NCI-H2107 (cell line): ENCODE data around the gene PHF21B.
"Not testable (repeated sequence)": the region's sequence is repeated elsewhere in the genome, so short reads cannot be mapped to it uniquely, and the experiment has no call there.

Source experiments
- DNase-seq: peaks from one replicate; lab custom pipeline; 2025; lab: John Stamatoyannopoulos, UW

The PHF21B gene

GRCh38 chr22:44933666-44934453 lies 75.9 kb downstream of the PHF21B start:
- DNase-seq, result no peak

- DNase-seq, result no peak
Measured at GRCh38 chr22:44932493-44932892, 77.3 kb downstream of the PHF21B start.

GRCh38 chr22:44931766-44932165 lies 78.0 kb downstream of the PHF21B start:
- DNase-seq, result no peak

DNA sequence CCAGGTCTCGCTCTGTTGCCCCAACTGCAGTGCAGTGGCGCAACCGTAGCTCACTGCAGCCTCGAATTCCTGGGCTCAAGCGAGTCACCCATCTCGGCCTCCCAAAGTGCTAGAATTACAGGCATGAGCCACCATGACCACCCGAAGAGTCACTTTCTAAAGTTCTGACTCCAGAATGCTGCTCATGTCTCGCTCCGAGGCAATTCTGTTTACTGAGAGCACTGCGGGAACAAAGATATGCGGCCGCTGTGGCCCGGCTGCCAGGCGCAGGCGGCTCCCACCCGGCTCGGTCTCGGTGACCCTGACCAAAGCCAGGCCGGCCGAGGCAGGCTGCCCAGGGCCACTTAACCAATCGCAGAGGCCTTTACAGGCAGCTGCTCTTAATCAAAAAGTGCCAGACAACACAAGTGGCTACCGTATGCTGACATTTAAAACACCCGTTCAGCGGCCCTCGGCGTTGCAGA lies 78.7 kb downstream of the PHF21B start:
- DNase-seq, result no peak

- DNase-seq, result no peak
Measured at GRCh38 chr22:44930711-44931035, 79.1 kb downstream of the PHF21B start.

DNA sequence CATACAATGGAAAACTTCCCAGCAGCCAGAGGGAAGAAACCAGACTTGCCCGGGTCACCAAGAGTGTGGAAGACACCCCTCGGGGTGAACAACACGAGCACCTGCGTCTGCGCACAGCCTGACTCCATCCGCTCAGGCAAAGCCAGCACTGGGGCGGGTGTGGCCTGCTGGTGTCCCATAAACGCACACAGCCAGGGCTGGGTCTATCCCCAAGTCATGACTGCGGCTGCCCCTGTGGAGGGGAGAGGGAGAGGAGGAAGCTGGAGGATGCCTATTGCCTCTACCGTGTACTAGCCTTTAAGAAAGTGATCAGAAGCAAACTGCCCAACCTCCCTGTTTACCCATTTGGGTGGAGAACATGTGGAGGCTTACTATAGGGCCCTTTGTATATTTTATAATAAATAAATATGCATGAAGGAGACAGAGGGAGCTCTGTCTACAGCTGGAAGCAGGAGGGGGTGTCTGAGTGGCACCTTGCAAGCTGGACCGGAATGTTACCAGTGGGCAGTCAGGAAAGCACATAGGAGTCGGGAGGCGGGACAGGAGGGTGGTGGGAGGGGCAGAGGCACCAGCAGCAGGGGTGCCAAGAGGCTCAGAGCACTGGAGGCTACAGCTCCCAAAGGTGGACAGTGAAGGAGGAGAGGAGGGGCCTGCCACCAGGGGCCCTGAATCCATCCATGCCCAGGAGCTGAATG lies 79.6 kb downstream of the PHF21B start:
- DNase-seq, result no peak

- no peak for DNase-seq
Measured at GRCh38 chr22:44929359-44930015, 80.3 kb downstream of the PHF21B start.

DNA sequence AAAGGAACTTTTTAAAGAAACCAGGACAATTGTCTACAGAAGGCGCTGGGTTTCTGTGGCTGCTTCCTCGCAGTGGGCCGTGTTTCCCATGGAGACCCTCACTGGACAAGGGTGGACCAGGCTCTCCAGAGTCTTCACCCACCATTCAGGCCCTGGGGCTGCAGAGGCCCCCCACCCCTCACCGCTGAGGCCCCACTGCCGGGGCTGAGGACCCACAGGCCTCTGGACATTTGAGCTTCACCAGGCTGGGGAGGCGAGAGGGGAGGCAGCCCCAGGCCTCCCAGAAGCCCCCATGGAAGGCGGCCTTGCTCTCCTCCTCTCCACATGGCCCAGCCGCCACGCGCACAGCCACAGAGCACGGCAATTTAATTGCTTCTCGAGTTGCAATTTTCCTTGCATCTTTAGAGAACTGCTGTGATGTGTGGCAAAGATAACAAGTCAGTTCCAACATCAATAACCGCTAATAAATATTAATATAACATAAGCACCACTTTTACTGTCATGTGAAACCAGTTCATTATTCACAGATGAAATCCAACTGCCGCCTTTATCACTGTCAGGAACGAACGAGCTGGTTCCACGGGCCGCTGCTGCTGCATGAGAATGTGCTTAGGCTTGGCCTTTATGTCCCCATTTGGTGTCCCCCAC lies 81.0 kb downstream of the PHF21B start:
- no peak for DNase-seq

GRCh38 chr22:44928136-44928463 lies 81.7 kb downstream of the PHF21B start:
- no peak for DNase-seq

DNA sequence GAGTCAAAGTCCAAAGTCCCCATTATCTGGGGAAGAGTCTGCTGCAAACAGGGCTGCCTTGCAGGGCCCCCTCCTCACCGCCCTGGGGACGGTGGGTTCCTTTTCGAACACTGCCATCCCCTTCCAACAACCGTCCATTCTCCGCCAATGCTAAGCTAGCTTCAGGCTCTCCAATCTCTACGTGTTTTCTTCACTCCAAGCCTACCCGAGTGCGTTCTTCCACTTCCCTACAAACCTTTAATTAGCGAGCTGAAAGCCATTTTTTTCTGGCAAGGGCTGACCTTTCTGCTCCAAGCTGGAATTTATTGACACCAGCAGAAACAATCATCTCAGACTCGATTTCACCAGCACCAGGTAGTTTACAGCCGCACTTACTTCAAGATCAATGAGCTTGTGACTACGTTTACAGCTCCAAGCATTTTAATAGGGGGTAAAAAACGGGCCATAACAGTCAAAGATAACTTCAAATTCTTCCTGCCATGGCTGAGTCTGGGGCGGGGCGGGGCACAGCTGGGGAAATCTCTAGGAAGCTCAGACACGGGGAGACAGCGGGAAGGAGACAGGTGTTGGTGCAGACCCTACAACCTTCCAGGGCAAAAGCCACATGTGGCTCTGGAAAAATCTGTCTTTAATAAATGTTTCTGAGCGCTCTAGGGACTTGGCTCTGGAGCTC lies 82.2 kb downstream of the PHF21B start:
- DNase-seq, result no peak

DNA sequence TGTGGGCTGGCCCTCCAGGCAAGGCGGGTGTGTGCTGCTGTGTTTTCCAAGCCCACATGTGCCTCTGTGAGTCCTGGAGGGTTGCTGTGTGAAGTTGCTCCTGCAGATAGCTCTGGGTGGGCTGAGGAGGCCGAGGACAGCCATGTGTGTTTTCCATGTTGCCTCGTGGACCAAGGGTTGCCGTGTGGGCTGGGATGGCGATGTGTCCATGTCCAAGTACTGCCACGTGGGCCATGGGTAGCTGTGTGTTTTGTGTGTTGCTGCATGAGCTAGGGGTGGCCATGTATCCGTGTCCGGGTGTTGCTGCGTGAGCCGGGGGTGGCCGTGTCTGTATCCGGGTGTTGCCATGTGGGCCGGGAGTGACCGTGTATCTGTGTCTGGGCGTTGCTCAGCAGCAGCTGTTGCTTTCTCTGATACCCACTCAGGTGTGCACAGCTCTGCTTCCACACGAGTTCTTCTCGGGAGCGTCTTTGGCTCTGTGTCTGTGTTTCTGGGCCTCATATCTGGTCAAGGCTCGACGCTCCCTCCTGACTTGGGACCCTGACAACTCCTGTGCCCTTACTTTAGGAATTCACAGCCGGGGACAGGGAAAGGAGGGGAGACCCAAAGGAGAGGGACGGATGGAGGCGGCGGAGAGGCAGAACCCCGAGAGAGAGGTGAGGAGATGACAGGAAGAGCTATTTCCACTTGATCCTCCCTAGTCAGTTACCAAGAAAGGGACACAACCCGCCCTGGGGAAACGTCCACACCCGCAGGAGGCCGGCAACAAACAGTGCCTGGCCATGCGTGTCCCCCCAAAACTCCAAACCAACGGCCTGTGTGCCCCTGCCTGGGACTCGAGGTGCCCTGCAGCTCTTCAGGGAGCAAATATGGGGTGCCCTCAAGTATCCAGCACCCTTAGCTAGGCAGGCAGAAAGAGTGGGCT lies 83.1 kb downstream of the PHF21B start:
- no peak for DNase-seq

- no peak for DNase-seq
Measured at GRCh38 chr22:44926124-44926475, 83.7 kb downstream of the PHF21B start.

DNA sequence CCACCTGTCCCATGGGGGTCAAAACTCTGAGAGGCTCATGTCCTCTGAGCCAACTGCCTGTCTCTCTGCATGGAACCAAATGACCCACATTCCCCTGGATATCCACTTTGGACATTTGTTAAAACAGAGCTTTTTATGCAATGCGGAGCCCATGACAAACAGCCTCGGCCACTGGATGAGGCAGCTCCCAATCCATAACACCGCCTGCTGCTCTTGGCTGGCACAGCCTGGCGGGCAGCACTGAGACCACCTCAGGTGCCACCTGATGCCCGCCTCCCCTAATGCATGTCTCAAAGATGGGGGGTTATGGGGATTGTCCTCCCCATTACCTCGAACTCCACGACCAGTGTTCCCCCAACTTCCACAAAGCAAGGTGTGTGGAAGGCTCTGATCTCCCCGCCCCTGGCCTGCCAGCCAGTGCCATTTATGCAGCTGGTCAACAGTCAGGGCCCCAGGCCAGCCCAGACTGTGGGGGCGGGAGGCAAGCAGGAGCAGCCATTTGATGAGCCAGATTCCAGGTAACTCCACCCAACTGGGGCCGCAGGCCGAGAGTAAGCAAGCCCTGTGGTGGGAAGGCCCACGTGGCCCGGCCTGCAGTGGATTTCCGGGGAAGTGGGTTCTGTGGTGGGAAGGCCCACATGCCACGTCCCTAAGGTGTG lies 84.2 kb downstream of the PHF21B start:
- no peak for DNase-seq

GRCh38 chr22:44924710-44925109 lies 85.1 kb downstream of the PHF21B start:
- no peak for DNase-seq

DNA sequence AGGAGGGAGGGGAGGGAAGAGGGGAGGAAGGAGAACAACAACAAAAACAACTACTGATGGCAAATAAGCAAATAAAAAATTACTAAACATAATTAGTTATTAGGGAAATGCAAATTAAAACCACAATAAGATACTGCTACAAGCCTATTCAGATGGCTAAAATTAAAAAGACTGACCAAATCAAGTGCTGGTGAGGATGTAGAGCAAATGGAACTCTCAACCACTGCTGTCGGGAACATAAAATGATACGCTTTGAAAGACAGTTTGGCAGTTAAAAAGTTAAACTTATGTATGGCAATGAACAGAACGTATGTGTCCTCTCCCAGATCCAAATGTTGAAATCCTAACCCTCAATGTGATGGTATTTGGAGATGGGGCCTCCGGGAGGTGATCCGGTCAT lies 85.7 kb downstream of the PHF21B start:
- no peak for DNase-seq

DNA sequence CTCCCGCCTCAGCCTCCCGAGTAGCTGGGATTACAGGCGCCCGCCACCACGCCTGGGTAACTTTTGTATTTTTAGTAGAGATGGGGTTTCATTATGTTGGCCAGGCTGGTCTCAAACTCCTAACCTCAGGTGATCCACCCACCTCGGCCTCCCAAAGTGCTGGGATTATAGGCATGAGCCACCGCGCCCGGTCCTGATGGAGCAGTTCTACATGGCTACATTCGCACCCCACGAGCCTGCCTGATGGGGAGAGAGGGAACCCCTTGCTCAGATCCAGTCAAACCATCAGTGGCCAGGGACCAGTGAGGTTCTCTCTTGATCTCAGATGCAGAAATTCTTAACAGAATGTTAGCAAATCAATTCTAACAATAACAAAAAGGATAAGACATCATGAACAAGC lies 88.0 kb downstream of the PHF21B start:
- not testable (repeated sequence) for DNase-seq

DNA sequence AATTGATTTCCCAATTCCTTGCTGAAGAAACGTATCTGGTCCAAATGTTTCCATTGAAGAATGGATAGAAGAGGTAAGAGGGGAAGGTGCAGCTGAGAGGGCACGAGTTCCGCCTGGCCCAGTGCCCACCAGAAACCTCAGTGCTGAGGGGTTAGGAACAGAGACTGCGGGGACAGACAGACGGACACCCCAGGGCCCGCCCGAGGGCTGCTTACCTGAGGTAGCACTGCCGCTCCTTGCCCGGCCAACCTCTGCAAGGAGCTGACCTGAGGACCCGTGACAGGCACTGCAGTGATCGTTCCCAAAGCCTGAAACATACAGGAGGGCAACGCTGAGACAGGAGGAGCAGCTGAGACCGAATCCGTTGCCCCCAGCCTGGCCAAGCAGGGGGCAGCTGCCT lies 89.6 kb downstream of the PHF21B start:
- DNase-seq, result no peak

GRCh38 chr22:44919691-44920090 lies 90.1 kb downstream of the PHF21B start:
- no peak for DNase-seq

GRCh38 chr22:44918925-44919392 lies 90.8 kb downstream of the PHF21B start:
- DNase-seq, result no peak

GRCh38 chr22:44918166-44918924 lies 91.5 kb downstream of the PHF21B start:
- DNase-seq, result no peak
